GM12878 (cell line): ENCODE data around the gene MYO3B. TPM values are rescaled to one million over a fixed set of nuclear protein-coding genes. Genes with fewer than 3 reads are reported as not detected.

Source experiments
- ATAC-seq: fragments of 200-7000 bp; cut with Tn5 transposase; 3 replicates; pipeline ENCODE4 v1.9.1; 2020; ENCODE audit warnings: mild to moderate bottlenecking, moderate library complexity
- BruUV-seq: library from RNA; stranded (reverse); fragments of 400-500 nt; replicated peaks from 2 replicates; lab custom pipeline; 2021; lab: Mats Ljungman, UMichigan
- CTCF ChIA-PET: fragments of 300-600 bp; sonication (Branson Sonifier 250); formaldehyde crosslinking; extraction: SDS; loops from one replicate; lab custom pipeline; 2021; ENCODE audit warnings: inconsistent platforms; lab: Yijun Ruan, JAX
- POLR2A ChIA-PET: fragments of 350-600 bp; formaldehyde crosslinking; extraction: SDS; loops from one replicate; lab custom pipeline; 2021; ENCODE audit warnings: inconsistent platforms; lab: Charles Lee
- RAD21 ChIA-PET: fragments of 300-600 bp; sonication (Branson Sonifier 250); formaldehyde crosslinking; loops from one replicate; lab custom pipeline; 2023; ENCODE audit warnings: antibody characterized with exemption; ENCODE audit not compliant: unreplicated experiment; lab: Charles Lee
- SMC1A ChIA-PET: fragments of 300-600 bp; sonication (Branson Sonifier 250); formaldehyde crosslinking; loops from one replicate; lab custom pipeline; 2023; ENCODE audit not compliant: unreplicated experiment, uncharacterized antibody; lab: Charles Lee
- DNase-seq: peaks from one replicate; pipeline ENCODE4 v3.0.0-alpha.2; 2011; ENCODE audit warnings: low read depth, low spot score
- FAIRE-seq: peaks from 3 replicates; lab custom pipeline; 2011; peaks lifted over from hg19 to GRCh38; lab: Jason Lieb, UNC
- H2AFZ ChIP-seq: 2 replicates; pipeline ENCODE4 v1.6.0; 2011; ENCODE audit warnings: low read depth, low read length, control low read depth; ENCODE audit not compliant: control insufficient read depth
- H3K27ac ChIP-seq: 2 replicates; pipeline ENCODE4 v1.5.1; 2011; ENCODE audit warnings: control low read depth; ENCODE audit not compliant: control insufficient read depth, insufficient read depth
- H3K27me3 ChIP-seq, 2 experiments: replicated peaks in 1 of 2; 2 replicates each; pipeline versions ENCODE4 v1.6.0 to v1.6.1; 2011; ENCODE audit warnings: low read length in 1 of 2; ENCODE audit not compliant: control insufficient read depth in 2 of 2, insufficient read depth in 2 of 2
- H3K36me3 ChIP-seq, 2 experiments: 2 replicates each; pipeline ENCODE4 v1.5.1; 2011; ENCODE audit warnings: low read length in 1 of 2; ENCODE audit not compliant: control insufficient read depth in 2 of 2, insufficient read depth in 2 of 2
- H3K4me1 ChIP-seq: 2 replicates; pipeline ENCODE4 v1.6.1; 2011; ENCODE audit warnings: mild to moderate bottlenecking, low read length, moderate library complexity, mixed read lengths; ENCODE audit not compliant: control insufficient read depth, insufficient read depth
- H3K4me2 ChIP-seq: 2 replicates; pipeline ENCODE4 v1.6.0; 2011; ENCODE audit warnings: control low read depth; ENCODE audit not compliant: control insufficient read depth, insufficient read depth
- H3K4me3 ChIP-seq: fragments of 200-600 bp; sonication (generic); 2 replicates; pipeline ENCODE4 v1.5.1; 2016
- H3K79me2 ChIP-seq: 2 replicates; pipeline ENCODE4 v1.6.0; 2011; ENCODE audit warnings: low read length; ENCODE audit not compliant: control insufficient read depth, insufficient read depth
- H3K9ac ChIP-seq: 2 replicates; pipeline ENCODE4 v1.8.0; 2011; ENCODE audit warnings: low read length, control low read depth, mixed read lengths; ENCODE audit not compliant: control insufficient read depth, insufficient read depth
- H3K9me3 ChIP-seq: replicated peaks from 3 replicates; pipeline ENCODE4 v1.5.1; 2011; ENCODE audit warnings: mild to moderate bottlenecking, low read length; ENCODE audit not compliant: control insufficient read depth, insufficient read depth
- H4K20me1 ChIP-seq: 2 replicates; pipeline ENCODE4 v1.6.0; 2011; ENCODE audit not compliant: control insufficient read depth, insufficient read depth
- ATF7 ChIP-seq: fragments of 450-650 bp; IDR thresholded peaks from 2 replicates; pipeline ENCODE4 v1.6.1; 2016; ENCODE audit warnings: low read depth, mild to moderate bottlenecking
- FOXM1 ChIP-seq: IDR thresholded peaks from 2 replicates; pipeline ENCODE4 v1.6.1; 2012; ENCODE audit warnings: low read depth, mild to moderate bottlenecking, inconsistent platforms, low read length, moderate library complexity
- IKZF1 ChIP-seq: fragments of 450-650 bp; conservative IDR thresholded peaks from 2 replicates; pipeline ENCODE4 v1.6.1; 2017; ENCODE audit warnings: antibody characterized with exemption, mild to moderate bottlenecking
- LARP7 ChIP-seq: fragments of 450-650 bp; IDR thresholded peaks from 2 replicates; pipeline ENCODE4 v1.6.1; 2017; ENCODE audit warnings: mild to moderate bottlenecking
- MLLT1 ChIP-seq: fragments of 450-650 bp; IDR thresholded peaks from 2 replicates; pipeline ENCODE4 v1.6.1; 2016; ENCODE audit warnings: mild to moderate bottlenecking
- NFYA ChIP-seq: IDR thresholded peaks from 2 replicates; pipeline ENCODE4 v1.6.1; 2011; ENCODE audit warnings: low read depth, mild to moderate bottlenecking, low read length, improper control_type of control experiment, borderline replicate concordance
- PKNOX1 ChIP-seq: fragments of 450-650 bp; IDR thresholded peaks from 2 replicates; pipeline ENCODE4 v1.6.1; 2016; ENCODE audit warnings: mild to moderate bottlenecking
- POLR2AphosphoS2 ChIP-seq: IDR thresholded peaks from 2 replicates; pipeline ENCODE4 v1.6.1; 2011; ENCODE audit warnings: low read depth, mild to moderate bottlenecking, low read length, improper control_type of control experiment, moderate library complexity
- RELA ChIP-seq: fragments of 450-650 bp; IDR thresholded peaks from 2 replicates; pipeline ENCODE4 v1.8.0; 2014; ENCODE audit warnings: borderline replicate concordance; ENCODE audit not compliant: partially characterized antibody
- SMAD5 ChIP-seq: IDR thresholded peaks from 2 replicates; pipeline ENCODE4 v1.6.1; 2016; ENCODE audit warnings: antibody characterized with exemption, low read depth
- SREBF1 ChIP-seq: IDR thresholded peaks from 2 replicates; pipeline ENCODE4 v1.6.1; 2012; ENCODE audit warnings: mild to moderate bottlenecking, low read length
- SREBF2 ChIP-seq: IDR thresholded peaks from 2 replicates; pipeline ENCODE4 v1.6.1; 2012; ENCODE audit warnings: mild to moderate bottlenecking, low read length
- YY1 ChIP-seq: IDR thresholded peaks from 2 replicates; pipeline ENCODE4 v1.6.1; 2011; ENCODE audit warnings: low read depth, mild to moderate bottlenecking, low read length
- ZBED1 ChIP-seq: IDR thresholded peaks from 2 replicates; pipeline ENCODE4 v1.6.1; 2016; ENCODE audit warnings: borderline replicate concordance
- ZBTB4 ChIP-seq: fragments of 450-650 bp; formaldehyde crosslinking; IDR thresholded peaks from 2 replicates; pipeline ENCODE4 v1.4.0; 2022; ENCODE audit warnings: mild to moderate bottlenecking, moderate library complexity
- ZNF207 ChIP-seq: fragments of 450-650 bp; IDR thresholded peaks from 2 replicates; pipeline ENCODE4 v1.6.1; 2014; ENCODE audit warnings: antibody characterized with exemption, mild to moderate bottlenecking, borderline replicate concordance
- WGBS: methylation state at CpG from one replicate; pipeline ENCODE4 v1.1.6; 2016; ENCODE audit warnings: low lambda C conversion rate; ENCODE audit not compliant: insufficient replicate concordance, insufficient coverage; ENCODE audit errors: missing lambda C conversion rate; 5-methylcytosine and 5-hydroxymethylcytosine counted together
- in situ Hi-C: fragments of 300-500 bp; cut with MboI; formaldehyde crosslinking; loops from 9 replicates; pipeline ENCODE4 v1.14.3; 2018; ENCODE audit warnings: mixed read lengths
- intact Hi-C: fragments of 100-400 bp; cut with micrococcal nuclease; formaldehyde crosslinking; loops from one replicate; pipeline ENCODE4 v1.14.2; 2022; ENCODE audit not compliant: unreplicated experiment
- polyA plus RNA-seq, 11 experiments: library from polyadenylated mRNA; depleted of rRNA in 4 of 11; unstranded in 6 of 11; stranded (reverse) in 5 of 11; fragments of >200 nt; fragmentation: Nextera tagmentation in 4 of 11; fragmentation: Illumina TruSeq in 1 of 11; extraction: Ambion mirVana in 4 of 11; extraction: Trizol in 1 of 11; gene quantifications; 1 replicate in 1 of 11; 2 replicates in 10 of 11; pipeline versions ENCODE4 v1.2.1 to v1.2.3, GENCODE V29; 2011 to 2016; ENCODE audit warnings: inconsistent platforms in 2 of 11, missing spikeins in 2 of 11, low read depth in 1 of 11
- total RNA-seq, 4 experiments: library from RNA; depleted of rRNA in 3 of 4; stranded (reverse); fragments of >200 nt in 3 of 4; fragmentation: Illumina TruSeq in 1 of 4; extraction: Trizol in 1 of 4; gene quantifications; 2 replicates each; pipeline versions ENCODE4 v1.2.1 to v1.2.3, GENCODE V29; 2013 to 2021
- TF ChIP-seq, protein P1 (sequence below): IDR thresholded peaks from 2 replicates; pipeline ENCODE4 v1.6.1; 2012; ENCODE audit warnings: low read length, inconsistent platforms

Gene MYO3B
- total and polyA plus RNA-seq, 10 of the 15 experiments (the other 5 are each of a cell fraction or from before 2014, with no cell fraction given) = 1.1 to 7.1 (median 2.1) TPM

GRCh38 chr2:170253721-170254230 is 75.8 kb downstream of the MYO3B start (continued):
- TF ChIP-seq ATF7 (no peak), RELA (no peak), SREBF1 (no peak), SREBF2 (no peak), FOXM1 (no peak), LARP7 (no peak)

GRCh38 chr2:170254293-170254732 is 76.4 kb downstream of the MYO3B start:
- no peaks in the 10 kb centered on the region for H4K20me1 ChIP-seq
- no peaks in the 10 kb centered on the region; the same call in 2 of the 3 replicates for H3K9me3 ChIP-seq
- no peak overlapping the region for H3K27ac ChIP-seq
- H2AFZ ChIP-seq = no peak overlapping the region
- BruUV-seq = no TSS peak
- no peak for ATAC-seq
- intact Hi-C loops = no loop called here
- WGBS = 71% methylated on average over 7 of the region's 7 CpGs
- ChIA-PET RAD21 (interaction anchor here (1.6 kb wide), 1 partner anchor 70 kb away, joined by 4 read pairs; no protein-coding TSS in a partner anchor), POLR2A (no interaction called here), CTCF (interaction anchor here (0.5 to 1.7 kb wide), 3 partner anchors 12 to 304 kb away, joined by 3 to 4 read pairs (median 3); no protein-coding TSS in a partner anchor), SMC1A (interaction anchor here (1.5 kb wide), 1 partner anchor 12 kb away, joined by 5 read pairs; no protein-coding TSS in a partner anchor)
- H3K27me3 ChIP-seq = no peaks in the 10 kb centered on the region
- no peak overlapping the region for H3K4me3 ChIP-seq
- in situ Hi-C loops = no loop called here
- no peak for DNase-seq
- no peak for FAIRE-seq
- H3K79me2 ChIP-seq = no peaks in the 10 kb centered on the region
- H3K4me2 ChIP-seq = no peak overlapping the region
- no peaks in the 10 kb centered on the region for H3K36me3 ChIP-seq
- H3K4me1 ChIP-seq = no peaks in the 10 kb centered on the region
- no peak overlapping the region for H3K9ac ChIP-seq
- no peak for TF ChIP-seq NFYA
- TF ChIP-seq ZBTB4 (CRISPR knock-in tag) = no peak
- TF ChIP-seq ZBED1 = no peak
- TF ChIP-seq IKZF1 = no peak
- no peak for TF ChIP-seq POLR2AphosphoS2
- no peak for TF ChIP-seq MLLT1
- no peak for TF ChIP-seq ZNF207
- TF ChIP-seq PKNOX1 = no peak
- TF ChIP-seq, protein P1, sequence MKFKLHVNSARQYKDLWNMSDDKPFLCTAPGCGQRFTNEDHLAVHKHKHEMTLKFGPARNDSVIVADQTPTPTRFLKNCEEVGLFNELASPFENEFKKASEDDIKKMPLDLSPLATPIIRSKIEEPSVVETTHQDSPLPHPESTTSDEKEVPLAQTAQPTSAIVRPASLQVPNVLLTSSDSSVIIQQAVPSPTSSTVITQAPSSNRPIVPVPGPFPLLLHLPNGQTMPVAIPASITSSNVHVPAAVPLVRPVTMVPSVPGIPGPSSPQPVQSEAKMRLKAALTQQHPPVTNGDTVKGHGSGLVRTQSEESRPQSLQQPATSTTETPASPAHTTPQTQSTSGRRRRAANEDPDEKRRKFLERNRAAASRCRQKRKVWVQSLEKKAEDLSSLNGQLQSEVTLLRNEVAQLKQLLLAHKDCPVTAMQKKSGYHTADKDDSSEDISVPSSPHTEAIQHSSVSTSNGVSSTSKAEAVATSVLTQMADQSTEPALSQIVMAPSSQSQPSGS = no peak
- no peak for TF ChIP-seq SMAD5
- TF ChIP-seq YY1 = no peak
- TF ChIP-seq, all 136 proteins: peak for 0
